Mammary epithelial cell (primary cell): ENCODE results near the gene RAD9A.

Experiments
- CTCF ChIP-seq, 2 donors: IDR thresholded peaks in 1 of 2; conservative IDR thresholded peaks in 1 of 2; 2 replicates each; pipeline ENCODE4 v1.5.1; 2011 to 2012; ENCODE audit warnings: inconsistent platforms in 2 of 2, low read length in 2 of 2, mild to moderate bottlenecking in 2 of 2, control low read depth in 1 of 2, low read depth in 1 of 2; ENCODE audit not compliant: insufficient read depth in 1 of 2; ENCODE audit errors: extremely low read depth in 1 of 2
- EZH2 ChIP-seq: IDR thresholded peaks from 2 replicates; pipeline ENCODE4 v1.6.1; 2012; ENCODE audit warnings: low read length, inconsistent platforms, borderline replicate concordance

GRCh38 chr11:67423891-67424613 is 32.3 kb downstream of the RAD9A start:
- TF ChIP-seq CTCF (conservative IDR thresholded peaks at IDR 0.05 in 1 of 2, IDR thresholded peaks at IDR 0.05 in 1 of 2; ENCODE audit: extremely low read depth in 1 of 2, insufficient read depth in 1 of 2, low read depth in 1 of 2, low read length in 2 of 2) (no peak), EZH2 (no peak)
